Measurements from ENCODE around the gene RSPH3.

DNA sequence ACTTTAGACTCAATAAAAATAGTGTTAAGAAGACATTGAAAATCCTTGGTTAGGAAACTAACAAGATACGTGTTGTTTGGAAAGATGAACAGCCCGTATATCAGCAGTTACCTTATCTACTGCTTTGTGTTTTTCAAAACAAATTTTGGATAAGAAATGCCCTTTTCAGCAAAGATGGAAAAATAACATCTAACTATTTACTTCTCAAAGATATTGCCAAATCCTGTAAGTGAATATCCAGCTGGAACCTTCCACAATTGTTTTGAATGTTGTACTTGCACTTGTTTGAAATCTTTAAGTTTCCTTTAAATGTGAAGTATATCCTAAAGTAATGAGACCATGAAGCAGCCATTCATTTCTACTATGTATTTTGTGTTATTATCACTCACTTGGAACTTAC, 30.2 kb upstream of the RSPH3 start:
- TF ChIP-seq POLR2A (IDR thresholded peaks at IDR 0.05): no peak
- TF ChIP-seq, protein P1, sequence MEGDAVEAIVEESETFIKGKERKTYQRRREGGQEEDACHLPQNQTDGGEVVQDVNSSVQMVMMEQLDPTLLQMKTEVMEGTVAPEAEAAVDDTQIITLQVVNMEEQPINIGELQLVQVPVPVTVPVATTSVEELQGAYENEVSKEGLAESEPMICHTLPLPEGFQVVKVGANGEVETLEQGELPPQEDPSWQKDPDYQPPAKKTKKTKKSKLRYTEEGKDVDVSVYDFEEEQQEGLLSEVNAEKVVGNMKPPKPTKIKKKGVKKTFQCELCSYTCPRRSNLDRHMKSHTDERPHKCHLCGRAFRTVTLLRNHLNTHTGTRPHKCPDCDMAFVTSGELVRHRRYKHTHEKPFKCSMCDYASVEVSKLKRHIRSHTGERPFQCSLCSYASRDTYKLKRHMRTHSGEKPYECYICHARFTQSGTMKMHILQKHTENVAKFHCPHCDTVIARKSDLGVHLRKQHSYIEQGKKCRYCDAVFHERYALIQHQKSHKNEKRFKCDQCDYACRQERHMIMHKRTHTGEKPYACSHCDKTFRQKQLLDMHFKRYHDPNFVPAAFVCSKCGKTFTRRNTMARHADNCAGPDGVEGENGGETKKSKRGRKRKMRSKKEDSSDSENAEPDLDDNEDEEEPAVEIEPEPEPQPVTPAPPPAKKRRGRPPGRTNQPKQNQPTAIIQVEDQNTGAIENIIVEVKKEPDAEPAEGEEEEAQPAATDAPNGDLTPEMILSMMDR (IDR thresholded peaks at IDR 0.05 in 4 of 5, conservative IDR thresholded peaks at IDR 0.05 in 1 of 5): no peak

Data from gastrocnemius medialis (tissue), 4 donors.